K562 (cell line): ENCODE measurements around the gene HNRNPDL.

Source experiments
- BRD9 ChIP-seq: fragments of 450-650 bp; IDR thresholded peaks from 2 replicates; pipeline ENCODE4 v1.6.1; 2018; ENCODE audit warnings: low read depth; ENCODE audit not compliant: partially characterized antibody
- FOXA1 ChIP-seq: fragments of 450-650 bp; IDR thresholded peaks from 2 replicates; pipeline ENCODE4 v1.6.1; 2016; ENCODE audit warnings: mild to moderate bottlenecking, borderline replicate concordance
- JUN ChIP-seq, 2 experiments: sonication (generic) in 1 of 2; formaldehyde crosslinking in 1 of 2; IDR thresholded peaks; 2 replicates each; pipeline versions ENCODE4 v1.6.1 to v1.8.0; 2012 to 2022; ENCODE audit warnings: borderline replicate concordance in 2 of 2, mild to moderate bottlenecking in 2 of 2, improper control_type of control experiment in 1 of 2, low read depth in 1 of 2, low read length in 1 of 2, missing genetic modification reagents in 1 of 2
- NFYB ChIP-seq: IDR thresholded peaks from 2 replicates; pipeline ENCODE4 v1.6.1; 2011; ENCODE audit warnings: mild to moderate bottlenecking, moderate library complexity; ENCODE audit not compliant: insufficient read length; ENCODE audit errors: extremely low read depth
- TAF1 ChIP-seq: IDR thresholded peaks from 2 replicates; pipeline ENCODE4 v1.6.1; 2011; ENCODE audit warnings: mild to moderate bottlenecking, low read length, moderate library complexity; ENCODE audit not compliant: insufficient read depth, control insufficient read depth, severe bottlenecking; ENCODE audit errors: extremely low read depth
- THRAP3 ChIP-seq: fragments of 450-650 bp; IDR thresholded peaks from 2 replicates; pipeline ENCODE4 v1.6.1; 2016; ENCODE audit warnings: mild to moderate bottlenecking, inconsistent platforms, borderline replicate concordance
- TRIM28 ChIP-seq: fragments of 450-650 bp; IDR thresholded peaks from 2 replicates; pipeline ENCODE4 v1.6.1; 2017
- ZNF785 ChIP-seq: fragments of 250-450 bp; sonication (Bioruptor Pico); IDR thresholded peaks from 2 replicates; pipeline ENCODE4 v1.4.0; 2020; ENCODE audit warnings: mild to moderate bottlenecking
- TF ChIP-seq, protein P1 (sequence below), 3 experiments: IDR thresholded peaks in 2 of 3; conservative IDR thresholded peaks in 1 of 3; 2 replicates each; pipeline ENCODE4 v1.5.1; 2011 to 2012; ENCODE audit warnings: low read length in 3 of 3, mild to moderate bottlenecking in 3 of 3, control low read depth in 2 of 3, improper control_type of control experiment in 1 of 3, inconsistent platforms in 1 of 3, low read depth in 1 of 3, mixed read lengths in 1 of 3, moderate library complexity in 1 of 3; ENCODE audit not compliant: insufficient read depth in 2 of 3
- TF ChIP-seq, protein P2 (sequence below), 3 experiments: fragments of 200-800 bp in 1 of 3; fragments of 250-450 bp in 1 of 3; fragments of 450-650 bp in 1 of 3; sonication (Bioruptor Pico) in 1 of 3; sonication (Bioruptor generic) in 1 of 3; formaldehyde crosslinking in 1 of 3; IDR thresholded peaks; 2 replicates each; pipeline versions ENCODE4 v1.6.1 to v1.8.0; 2016 to 2022; ENCODE audit warnings: mild to moderate bottlenecking in 2 of 3, missing genetic modification characterization in 2 of 3, missing compliant biosample characterization in 1 of 3, moderate library complexity in 1 of 3
- TF ChIP-seq, protein P3 (sequence below): sonication (generic); formaldehyde crosslinking; IDR thresholded peaks from 2 replicates; pipeline ENCODE4 v1.9.0; 2022; ENCODE audit warnings: mild to moderate bottlenecking, missing genetic modification reagents
- TF ChIP-seq, protein P4 (sequence below): fragments of 250-450 bp; sonication (Bioruptor Pico); IDR thresholded peaks from 2 replicates; pipeline ENCODE4 v1.8.0; 2022; ENCODE audit warnings: moderate library complexity, mild to moderate bottlenecking, inconsistent platforms
- TF ChIP-seq, protein P5 (sequence below): sonication (generic); formaldehyde crosslinking; IDR thresholded peaks from 2 replicates; pipeline ENCODE4 v1.8.1; 2022; ENCODE audit warnings: missing genetic modification reagents

DNA sequence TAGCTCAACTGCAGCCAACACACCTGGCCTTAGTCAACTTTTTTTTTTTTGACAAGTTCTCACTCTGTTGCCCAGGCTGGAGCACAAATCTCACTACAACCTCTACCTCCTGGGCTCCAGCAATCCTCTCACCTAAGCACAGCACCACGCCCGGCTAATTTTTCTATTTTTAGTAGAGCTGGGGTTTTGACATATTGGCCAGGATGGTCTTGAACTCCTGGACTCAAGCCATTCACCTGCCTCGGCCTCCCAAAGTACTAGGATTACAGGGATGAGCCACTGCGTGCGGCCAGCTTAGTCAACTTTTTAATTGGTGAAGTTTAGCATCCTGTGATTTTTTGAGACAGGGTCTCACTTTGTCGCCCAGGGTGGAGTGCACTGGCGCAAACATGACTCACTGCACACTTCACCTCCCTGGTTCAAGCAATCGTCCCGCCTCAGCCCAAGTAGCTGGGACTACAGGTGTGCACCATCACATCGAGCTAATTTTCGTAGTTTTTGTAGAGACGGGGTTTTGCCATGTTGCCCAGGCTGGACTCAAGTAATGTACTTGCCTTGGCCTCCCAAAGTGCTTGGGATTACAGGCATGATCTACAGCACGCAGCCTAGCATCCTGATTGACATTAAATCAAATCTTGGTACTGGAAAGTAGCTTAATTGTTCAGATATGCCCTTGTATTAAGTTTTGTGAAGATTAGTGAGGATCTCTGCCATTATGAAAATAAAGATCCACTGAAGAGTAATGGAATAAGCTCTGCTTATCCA lies 8.3 kb downstream of the HNRNPDL start:
- TF ChIP-seq THRAP3 (no peak), BRD9 (no peak), NFYB (no peak), FOXA1 (no peak), JUN (IDR thresholded peaks at IDR 0.05; ENCODE audit: borderline replicate concordance, low read depth, low read length) (no peak), JUN (CRISPR knock-in tag; IDR thresholded peaks at IDR 0.05; ENCODE audit: borderline replicate concordance) (no peak), TAF1 (no peak), ZNF785 (CRISPR knock-in tag) (no peak), TRIM28 (no peak)
- TF ChIP-seq, protein P1, sequence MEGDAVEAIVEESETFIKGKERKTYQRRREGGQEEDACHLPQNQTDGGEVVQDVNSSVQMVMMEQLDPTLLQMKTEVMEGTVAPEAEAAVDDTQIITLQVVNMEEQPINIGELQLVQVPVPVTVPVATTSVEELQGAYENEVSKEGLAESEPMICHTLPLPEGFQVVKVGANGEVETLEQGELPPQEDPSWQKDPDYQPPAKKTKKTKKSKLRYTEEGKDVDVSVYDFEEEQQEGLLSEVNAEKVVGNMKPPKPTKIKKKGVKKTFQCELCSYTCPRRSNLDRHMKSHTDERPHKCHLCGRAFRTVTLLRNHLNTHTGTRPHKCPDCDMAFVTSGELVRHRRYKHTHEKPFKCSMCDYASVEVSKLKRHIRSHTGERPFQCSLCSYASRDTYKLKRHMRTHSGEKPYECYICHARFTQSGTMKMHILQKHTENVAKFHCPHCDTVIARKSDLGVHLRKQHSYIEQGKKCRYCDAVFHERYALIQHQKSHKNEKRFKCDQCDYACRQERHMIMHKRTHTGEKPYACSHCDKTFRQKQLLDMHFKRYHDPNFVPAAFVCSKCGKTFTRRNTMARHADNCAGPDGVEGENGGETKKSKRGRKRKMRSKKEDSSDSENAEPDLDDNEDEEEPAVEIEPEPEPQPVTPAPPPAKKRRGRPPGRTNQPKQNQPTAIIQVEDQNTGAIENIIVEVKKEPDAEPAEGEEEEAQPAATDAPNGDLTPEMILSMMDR (IDR thresholded peaks at IDR 0.05 in 2 of 3, conservative IDR thresholded peaks at IDR 0.05 in 1 of 3; ENCODE audit: insufficient read depth in 2 of 3, low read depth in 1 of 3, low read length in 3 of 3) = no peak
- TF ChIP-seq, protein P2, sequence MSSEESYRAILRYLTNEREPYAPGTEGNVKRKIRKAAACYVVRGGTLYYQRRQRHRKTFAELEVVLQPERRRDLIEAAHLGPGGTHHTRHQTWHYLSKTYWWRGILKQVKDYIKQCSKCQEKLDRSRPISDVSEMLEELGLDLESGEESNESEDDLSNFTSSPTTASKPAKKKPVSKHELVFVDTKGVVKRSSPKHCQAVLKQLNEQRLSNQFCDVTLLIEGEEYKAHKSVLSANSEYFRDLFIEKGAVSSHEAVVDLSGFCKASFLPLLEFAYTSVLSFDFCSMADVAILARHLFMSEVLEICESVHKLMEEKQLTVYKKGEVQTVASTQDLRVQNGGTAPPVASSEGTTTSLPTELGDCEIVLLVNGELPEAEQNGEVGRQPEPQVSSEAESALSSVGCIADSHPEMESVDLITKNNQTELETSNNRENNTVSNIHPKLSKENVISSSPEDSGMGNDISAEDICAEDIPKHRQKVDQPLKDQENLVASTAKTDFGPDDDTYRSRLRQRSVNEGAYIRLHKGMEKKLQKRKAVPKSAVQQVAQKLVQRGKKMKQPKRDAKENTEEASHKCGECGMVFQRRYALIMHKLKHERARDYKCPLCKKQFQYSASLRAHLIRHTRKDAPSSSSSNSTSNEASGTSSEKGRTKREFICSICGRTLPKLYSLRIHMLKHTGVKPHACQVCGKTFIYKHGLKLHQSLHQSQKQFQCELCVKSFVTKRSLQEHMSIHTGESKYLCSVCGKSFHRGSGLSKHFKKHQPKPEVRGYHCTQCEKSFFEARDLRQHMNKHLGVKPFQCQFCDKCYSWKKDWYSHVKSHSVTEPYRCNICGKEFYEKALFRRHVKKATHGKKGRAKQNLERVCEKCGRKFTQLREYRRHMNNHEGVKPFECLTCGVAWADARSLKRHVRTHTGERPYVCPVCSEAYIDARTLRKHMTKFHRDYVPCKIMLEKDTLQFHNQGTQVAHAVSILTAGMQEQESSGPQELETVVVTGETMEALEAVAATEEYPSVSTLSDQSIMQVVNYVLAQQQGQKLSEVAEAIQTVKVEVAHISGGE (CRISPR knock-in tag; IDR thresholded peaks at IDR 0.05) = no peak
- TF ChIP-seq, protein P3, sequence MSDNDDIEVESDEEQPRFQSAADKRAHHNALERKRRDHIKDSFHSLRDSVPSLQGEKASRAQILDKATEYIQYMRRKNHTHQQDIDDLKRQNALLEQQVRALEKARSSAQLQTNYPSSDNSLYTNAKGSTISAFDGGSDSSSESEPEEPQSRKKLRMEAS (CRISPR knock-in tag) = no peak
- TF ChIP-seq, protein P4, sequence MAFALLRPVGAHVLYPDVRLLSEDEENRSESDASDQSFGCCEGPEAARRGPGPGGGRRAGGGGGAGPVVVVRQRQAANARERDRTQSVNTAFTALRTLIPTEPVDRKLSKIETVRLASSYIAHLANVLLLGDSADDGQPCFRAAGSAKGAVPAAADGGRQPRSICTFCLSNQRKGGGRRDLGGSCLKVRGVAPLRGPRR (CRISPR knock-in tag) = no peak
- TF ChIP-seq, protein P5, sequence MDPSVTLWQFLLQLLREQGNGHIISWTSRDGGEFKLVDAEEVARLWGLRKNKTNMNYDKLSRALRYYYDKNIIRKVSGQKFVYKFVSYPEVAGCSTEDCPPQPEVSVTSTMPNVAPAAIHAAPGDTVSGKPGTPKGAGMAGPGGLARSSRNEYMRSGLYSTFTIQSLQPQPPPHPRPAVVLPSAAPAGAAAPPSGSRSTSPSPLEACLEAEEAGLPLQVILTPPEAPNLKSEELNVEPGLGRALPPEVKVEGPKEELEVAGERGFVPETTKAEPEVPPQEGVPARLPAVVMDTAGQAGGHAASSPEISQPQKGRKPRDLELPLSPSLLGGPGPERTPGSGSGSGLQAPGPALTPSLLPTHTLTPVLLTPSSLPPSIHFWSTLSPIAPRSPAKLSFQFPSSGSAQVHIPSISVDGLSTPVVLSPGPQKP = no peak
